ENCODE measurements around the gene SAP30BP. TPM values are rescaled to one million over a fixed set of nuclear protein-coding genes. Genes with fewer than 3 reads are reported as not detected.

SAP30BP gene
- total and polyA plus RNA-seq, 2 donors (not counting 3 experiments of a cell fraction or from before 2014, with no cell fraction given), result 116 to 151 TPM

DNA sequence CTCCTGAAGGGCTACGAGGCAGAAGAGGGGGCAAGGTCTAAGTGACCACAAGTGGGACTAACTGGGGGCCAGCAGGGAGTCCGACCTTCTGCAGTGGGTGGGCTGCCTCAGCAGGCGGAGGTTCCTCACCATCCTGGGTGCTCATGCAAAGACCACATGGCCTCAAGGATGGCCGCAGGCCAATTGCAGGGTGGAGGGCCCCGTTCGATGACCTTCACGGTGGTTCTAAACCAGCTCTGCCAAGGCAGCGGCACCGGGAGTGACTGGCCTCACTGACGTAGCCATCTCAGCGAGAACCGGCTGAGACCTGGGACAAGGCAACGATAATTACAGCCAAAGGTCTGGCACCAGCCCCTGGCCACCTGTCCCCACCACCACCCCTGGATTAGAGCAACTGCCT, 28.2 kb upstream of the SAP30BP start:
- Histone ChIP-seq H3K4me1 (ENCODE audit: control insufficient read depth, extremely low read depth, insufficient read depth, low read length) (peaks cover 3% of the 10 kb centered on the region), H3K79me2 (ENCODE audit: control insufficient read depth, insufficient read depth, low read length) (no peaks in the 10 kb centered on the region), H4K20me1 (replicated peaks; ENCODE audit: control insufficient read depth, extremely low read depth, insufficient read depth, low read length) (no peaks in the 10 kb centered on the region), H3K9me1 (replicated peaks; ENCODE audit: control insufficient read depth, extremely low read depth, insufficient read depth, low read length) (no peaks in the 10 kb centered on the region), H3K9me3 (replicated peaks; ENCODE audit: control insufficient read depth, insufficient read depth, low read length) (no peaks in the 10 kb centered on the region), H3K27ac (ENCODE audit: insufficient read depth, low read depth, low read length) (no peak overlapping the region), H3K4me3 (replicated peaks in 1 of 3; ENCODE audit: insufficient read depth in 1 of 3, low read depth in 1 of 3, low read length in 3 of 3) (no peak overlapping the region), H2AFZ (ENCODE audit: low read depth, low read length) (no peak overlapping the region), H3K4me2 (ENCODE audit: insufficient read depth, low read length) (no peak overlapping the region), H3K27me3 (ENCODE audit: control insufficient read depth in 2 of 2, insufficient read depth in 2 of 2, low read length in 2 of 2) (no peaks in the 10 kb centered on the region), H3K36me3 (ENCODE audit: control insufficient read depth in 2 of 2, extremely low read depth in 1 of 2, insufficient read depth in 2 of 2, low read length in 2 of 2) (peaks cover 0 to 3% of the 10 kb centered on the region in 2 experiments), H3K9ac (replicated peaks; ENCODE audit: extremely low read depth, insufficient read depth, low read length) (no peak overlapping the region)
- intact Hi-C loops (cut with micrococcal nuclease) (no loop called here), dilution Hi-C loops (cut with MboI; ENCODE audit: extremely low pct_ligation_motif_present, low sequenced_read_pairs) (no loop called here)
- FAIRE-seq (no peak), DNase-seq (ENCODE audit: low read depth, low spot score) (no peak)
- CTCF ChIA-PET, result interaction anchor here (1.1 to 6.8 kb wide), 3 partner anchors 11 to 109 kb away, joined by 4 to 446 read pairs (median 4); a partner anchor contains a TSS
- POLR2A ChIA-PET, result no interaction called here
- TF ChIP-seq MYC (IDR thresholded peaks at IDR 0.05; ENCODE audit: low read depth, low read length) (no peak), FOS (IDR thresholded peaks at IDR 0.05; ENCODE audit: borderline replicate concordance, insufficient read depth, low read length) (no peak), POLR2AphosphoS5 (IDR thresholded peaks at IDR 0.05; ENCODE audit: insufficient read depth, low read depth, low read length) (no peak), GATA2 (IDR thresholded peaks at IDR 0.05; ENCODE audit: insufficient read depth, insufficient read length, low read depth, low read length) (no peak), JUN (IDR thresholded peaks at IDR 0.05; ENCODE audit: borderline replicate concordance, insufficient read depth, insufficient read length, low read depth) (no peak), EZH2 (IDR thresholded peaks at IDR 0.05; ENCODE audit: borderline replicate concordance, low read depth, low read length, severe bottlenecking) (no peak), POLR2A (IDR thresholded peaks at IDR 0.05; ENCODE audit: low read depth, low read length) (no peak)
- TF ChIP-seq, protein P1, sequence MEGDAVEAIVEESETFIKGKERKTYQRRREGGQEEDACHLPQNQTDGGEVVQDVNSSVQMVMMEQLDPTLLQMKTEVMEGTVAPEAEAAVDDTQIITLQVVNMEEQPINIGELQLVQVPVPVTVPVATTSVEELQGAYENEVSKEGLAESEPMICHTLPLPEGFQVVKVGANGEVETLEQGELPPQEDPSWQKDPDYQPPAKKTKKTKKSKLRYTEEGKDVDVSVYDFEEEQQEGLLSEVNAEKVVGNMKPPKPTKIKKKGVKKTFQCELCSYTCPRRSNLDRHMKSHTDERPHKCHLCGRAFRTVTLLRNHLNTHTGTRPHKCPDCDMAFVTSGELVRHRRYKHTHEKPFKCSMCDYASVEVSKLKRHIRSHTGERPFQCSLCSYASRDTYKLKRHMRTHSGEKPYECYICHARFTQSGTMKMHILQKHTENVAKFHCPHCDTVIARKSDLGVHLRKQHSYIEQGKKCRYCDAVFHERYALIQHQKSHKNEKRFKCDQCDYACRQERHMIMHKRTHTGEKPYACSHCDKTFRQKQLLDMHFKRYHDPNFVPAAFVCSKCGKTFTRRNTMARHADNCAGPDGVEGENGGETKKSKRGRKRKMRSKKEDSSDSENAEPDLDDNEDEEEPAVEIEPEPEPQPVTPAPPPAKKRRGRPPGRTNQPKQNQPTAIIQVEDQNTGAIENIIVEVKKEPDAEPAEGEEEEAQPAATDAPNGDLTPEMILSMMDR (IDR thresholded peaks at IDR 0.05; ENCODE audit: extremely low read depth in 1 of 2, insufficient read depth in 1 of 2, low read depth in 1 of 2, low read length in 2 of 2), result no peak
- TF ChIP-seq, protein P2, sequence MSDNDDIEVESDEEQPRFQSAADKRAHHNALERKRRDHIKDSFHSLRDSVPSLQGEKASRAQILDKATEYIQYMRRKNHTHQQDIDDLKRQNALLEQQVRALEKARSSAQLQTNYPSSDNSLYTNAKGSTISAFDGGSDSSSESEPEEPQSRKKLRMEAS (IDR thresholded peaks at IDR 0.05; ENCODE audit: insufficient read depth, insufficient read length), result no peak
- BruUV-seq (replicated peaks), result no TSS peak

All from endothelial cell of umbilical vein (primary cell).